K562 (cell line): Measurements from ENCODE around the gene PPDPF. TPM values are rescaled to one million over a fixed set of nuclear protein-coding genes. Genes with fewer than 3 reads are reported as not detected.
A peak's percentile ranks its signal among the peaks of the same experiment; 100 is the strongest.

Experiments
- EP400 ChIP-seq: fragments of 450-650 bp; IDR thresholded peaks from 2 replicates; pipeline ENCODE4 v1.6.1; 2017; ENCODE audit warnings: antibody characterized with exemption, mild to moderate bottlenecking, moderate library complexity
- EZH2 ChIP-seq: IDR thresholded peaks from 2 replicates; pipeline ENCODE4 v1.6.1; 2012; ENCODE audit warnings: low read depth, mild to moderate bottlenecking, inconsistent platforms, low read length, borderline replicate concordance
- FIP1L1 ChIP-seq: fragments of 200-400 bp; formaldehyde crosslinking; IDR thresholded peaks from 2 replicates; pipeline ENCODE4 v1.6.1; 2018; ENCODE audit warnings: mild to moderate bottlenecking, low read depth, low read length; ENCODE audit not compliant: poor library complexity, severe bottlenecking
- GATA2 ChIP-seq: sonication (generic); formaldehyde crosslinking; IDR thresholded peaks from 2 replicates; pipeline ENCODE4 v1.4.0; 2020; ENCODE audit warnings: mild to moderate bottlenecking, missing genetic modification reagents
- KLF1 ChIP-seq: fragments of 450-650 bp; IDR thresholded peaks from 2 replicates; pipeline ENCODE4 v1.6.1; 2016; ENCODE audit warnings: missing genetic modification characterization, missing compliant biosample characterization
- LCOR ChIP-seq: sonication (generic); formaldehyde crosslinking; IDR thresholded peaks from 2 replicates; pipeline ENCODE4 v1.8.0; 2022; ENCODE audit warnings: mild to moderate bottlenecking, missing genetic modification reagents
- NEUROD1 ChIP-seq: fragments of 150-350 bp; IDR thresholded peaks from 2 replicates; pipeline ENCODE4 v1.6.1; 2014; ENCODE audit warnings: borderline replicate concordance, low read length, low read depth; ENCODE audit not compliant: partially characterized antibody
- NFRKB ChIP-seq: fragments of 450-650 bp; IDR thresholded peaks from 2 replicates; pipeline ENCODE4 v1.6.1; 2016; ENCODE audit warnings: low read depth
- NR4A1 ChIP-seq, 2 experiments: fragments of 250-450 bp in 1 of 2; fragments of 450-650 bp in 1 of 2; sonication (Bioruptor Pico) in 1 of 2; IDR thresholded peaks; 2 replicates each; pipeline versions ENCODE4 v1.4.0 to v1.6.1; 2016 to 2020; ENCODE audit warnings: mild to moderate bottlenecking in 2 of 2, missing compliant biosample characterization in 1 of 2, missing genetic modification characterization in 1 of 2, moderate library complexity in 1 of 2
- XRCC5 ChIP-seq: fragments of 200-400 bp; formaldehyde crosslinking; IDR thresholded peaks from 2 replicates; pipeline ENCODE4 v1.6.1; 2017; ENCODE audit warnings: low read depth, mild to moderate bottlenecking, low read length
- ZKSCAN8 ChIP-seq: fragments of 200-800 bp; sonication (Bioruptor generic); IDR thresholded peaks from 2 replicates; pipeline ENCODE4 v1.6.1; 2016; ENCODE audit warnings: missing genetic modification characterization, missing compliant biosample characterization
- ZNF134 ChIP-seq: fragments of 250-450 bp; sonication (Bioruptor Pico); conservative IDR thresholded peaks from 2 replicates; pipeline ENCODE4 v1.4.0; 2020
- ZNF143 ChIP-seq: sonication (generic); formaldehyde crosslinking; IDR thresholded peaks from 2 replicates; pipeline ENCODE4 v1.9.0; 2022; ENCODE audit warnings: mild to moderate bottlenecking, missing genetic modification reagents
- ZNF274 ChIP-seq: IDR thresholded peaks from 2 replicates; pipeline ENCODE4 v1.6.1; 2011; ENCODE audit warnings: low read depth, mild to moderate bottlenecking, low read length, moderate library complexity, borderline replicate concordance
- polyA plus RNA-seq, 8 experiments: library from polyadenylated mRNA; depleted of rRNA in 4 of 8; stranded (reverse) in 5 of 8; unstranded in 3 of 8; fragments of >200 nt; fragmentation: Nextera tagmentation in 2 of 8; fragmentation: Illumina TruSeq in 1 of 8; extraction: Ambion mirVana in 2 of 8; extraction: Trizol in 1 of 8; gene quantifications; 2 replicates each; pipeline versions ENCODE4 v1.2.1 to v1.2.3, GENCODE V29; 2011 to 2014; ENCODE audit warnings: inconsistent platforms in 1 of 8, missing spikeins in 1 of 8
- total RNA-seq, 7 experiments: library from RNA; depleted of rRNA in 6 of 7; stranded (reverse); fragments of >200 nt in 6 of 7; fragmentation: Illumina TruSeq in 2 of 7; extraction: Trizol in 2 of 7; gene quantifications; 2 replicates each; pipeline versions ENCODE4 v1.2.1 to v1.2.3, GENCODE V29; 2011 to 2021; ENCODE audit warnings: low replicate concordance in 1 of 7
- TF ChIP-seq, protein P1 (sequence below): fragments of 200-800 bp; sonication (Bioruptor generic); IDR thresholded peaks from 2 replicates; pipeline ENCODE4 v1.6.1; 2017; ENCODE audit warnings: missing genetic modification characterization, missing compliant biosample characterization
- TF ChIP-seq, protein P2 (sequence below), 2 experiments: fragments of 250-450 bp in 1 of 2; fragments of 450-650 bp in 1 of 2; sonication (Bioruptor Pico) in 1 of 2; IDR thresholded peaks; 2 replicates each; pipeline versions ENCODE4 v1.6.1 to v1.8.0; 2016 to 2021; ENCODE audit warnings: mild to moderate bottlenecking in 2 of 2, moderate library complexity in 2 of 2, missing compliant biosample characterization in 1 of 2, missing genetic modification characterization in 1 of 2
- TF ChIP-seq, protein P3 (sequence below): IDR thresholded peaks from 2 replicates; pipeline ENCODE4 v1.6.1; 2012; ENCODE audit warnings: low read depth, low read length, improper control_type of control experiment, borderline replicate concordance
- TF ChIP-seq, protein P4 (sequence below), 2 experiments: fragments of 200-800 bp in 1 of 2; sonication (Bioruptor generic) in 1 of 2; sonication (generic) in 1 of 2; formaldehyde crosslinking in 1 of 2; IDR thresholded peaks in 1 of 2; conservative IDR thresholded peaks in 1 of 2; 2 replicates each; pipeline versions ENCODE4 v1.5.0 to v1.6.1; 2016 to 2020; ENCODE audit warnings: missing compliant biosample characterization in 1 of 2, missing genetic modification characterization in 1 of 2, missing genetic modification reagents in 1 of 2
- TF ChIP-seq, protein P5 (sequence below): fragments of 250-450 bp; sonication (Bioruptor Pico); IDR thresholded peaks from 2 replicates; pipeline ENCODE4 v1.6.1; 2021; ENCODE audit warnings: mild to moderate bottlenecking
- TF ChIP-seq, protein P6 (sequence below): fragments of 450-650 bp; IDR thresholded peaks from 2 replicates; pipeline ENCODE4 v1.6.1; 2017; ENCODE audit warnings: mild to moderate bottlenecking, moderate library complexity

PPDPF gene
- total and polyA plus RNA-seq, 9 of the 15 experiments (the other 6 are each of a cell fraction or from before 2014, with no cell fraction given): 0.77 to 233 (median 10.5) TPM

DNA sequence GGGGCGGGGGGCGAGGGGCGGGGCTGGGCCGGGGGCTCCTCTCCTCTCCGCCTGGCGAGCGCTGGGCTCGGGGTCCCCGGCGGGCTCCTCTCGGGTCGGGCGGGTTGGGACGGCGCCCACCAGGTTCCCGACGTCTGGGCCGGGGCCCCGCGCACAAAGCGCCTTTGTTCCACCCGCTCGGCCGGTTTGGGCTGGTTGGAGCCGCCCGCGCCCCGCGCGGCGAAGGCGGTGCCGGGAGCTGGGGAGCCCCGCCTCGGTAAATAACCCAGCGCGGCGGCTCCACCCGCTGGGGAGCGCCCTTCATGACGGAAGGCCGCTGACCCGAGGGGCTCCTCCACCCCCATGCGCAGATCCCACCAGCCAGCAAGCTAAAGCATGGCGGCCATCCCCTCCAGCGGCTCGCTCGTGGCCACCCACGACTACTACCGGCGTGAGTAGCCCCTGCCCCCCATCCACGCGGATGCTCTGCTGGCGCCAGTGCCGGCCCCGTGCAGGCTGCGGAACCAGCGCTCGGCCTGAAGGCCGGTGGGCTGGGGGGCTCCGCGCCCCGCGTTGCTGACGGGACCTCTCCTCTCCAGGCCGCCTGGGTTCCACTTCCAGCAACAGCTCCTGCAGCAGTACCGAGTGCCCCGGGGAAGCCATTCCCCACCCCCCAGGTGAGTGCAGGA lies 503 bp downstream of the PPDPF start (continued):
- TF ChIP-seq, protein P1, sequence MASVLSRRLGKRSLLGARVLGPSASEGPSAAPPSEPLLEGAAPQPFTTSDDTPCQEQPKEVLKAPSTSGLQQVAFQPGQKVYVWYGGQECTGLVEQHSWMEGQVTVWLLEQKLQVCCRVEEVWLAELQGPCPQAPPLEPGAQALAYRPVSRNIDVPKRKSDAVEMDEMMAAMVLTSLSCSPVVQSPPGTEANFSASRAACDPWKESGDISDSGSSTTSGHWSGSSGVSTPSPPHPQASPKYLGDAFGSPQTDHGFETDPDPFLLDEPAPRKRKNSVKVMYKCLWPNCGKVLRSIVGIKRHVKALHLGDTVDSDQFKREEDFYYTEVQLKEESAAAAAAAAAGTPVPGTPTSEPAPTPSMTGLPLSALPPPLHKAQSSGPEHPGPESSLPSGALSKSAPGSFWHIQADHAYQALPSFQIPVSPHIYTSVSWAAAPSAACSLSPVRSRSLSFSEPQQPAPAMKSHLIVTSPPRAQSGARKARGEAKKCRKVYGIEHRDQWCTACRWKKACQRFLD (CRISPR knock-in tag): no peak
- TF ChIP-seq EP400: peak; percentile 87
- TF ChIP-seq, protein P2, sequence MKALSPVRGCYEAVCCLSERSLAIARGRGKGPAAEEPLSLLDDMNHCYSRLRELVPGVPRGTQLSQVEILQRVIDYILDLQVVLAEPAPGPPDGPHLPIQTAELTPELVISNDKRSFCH (CRISPR knock-in tag; IDR thresholded peaks at IDR 0.05): no peak
- TF ChIP-seq, protein P2 (tag; IDR thresholded peaks at IDR 0.05): no peak
- TF ChIP-seq, protein P3, sequence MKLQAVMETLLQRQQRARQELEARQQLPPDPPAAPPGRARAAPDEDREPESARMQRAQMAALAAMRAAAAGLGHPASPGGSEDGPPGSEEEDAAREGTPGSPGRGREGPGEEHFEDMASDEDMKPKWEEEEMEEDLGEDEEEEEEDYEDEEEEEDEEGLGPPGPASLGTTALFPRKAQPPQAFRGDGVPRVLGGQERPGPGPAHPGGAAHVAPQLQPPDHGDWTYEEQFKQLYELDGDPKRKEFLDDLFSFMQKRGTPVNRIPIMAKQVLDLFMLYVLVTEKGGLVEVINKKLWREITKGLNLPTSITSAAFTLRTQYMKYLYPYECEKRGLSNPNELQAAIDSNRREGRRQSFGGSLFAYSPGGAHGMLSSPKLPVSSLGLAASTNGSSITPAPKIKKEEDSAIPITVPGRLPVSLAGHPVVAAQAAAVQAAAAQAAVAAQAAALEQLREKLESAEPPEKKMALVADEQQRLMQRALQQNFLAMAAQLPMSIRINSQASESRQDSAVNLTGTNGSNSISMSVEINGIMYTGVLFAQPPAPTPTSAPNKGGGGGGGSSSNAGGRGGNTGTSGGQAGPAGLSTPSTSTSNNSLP: no peak
- TF ChIP-seq LCOR (CRISPR knock-in tag): no peak
- TF ChIP-seq, protein P4, sequence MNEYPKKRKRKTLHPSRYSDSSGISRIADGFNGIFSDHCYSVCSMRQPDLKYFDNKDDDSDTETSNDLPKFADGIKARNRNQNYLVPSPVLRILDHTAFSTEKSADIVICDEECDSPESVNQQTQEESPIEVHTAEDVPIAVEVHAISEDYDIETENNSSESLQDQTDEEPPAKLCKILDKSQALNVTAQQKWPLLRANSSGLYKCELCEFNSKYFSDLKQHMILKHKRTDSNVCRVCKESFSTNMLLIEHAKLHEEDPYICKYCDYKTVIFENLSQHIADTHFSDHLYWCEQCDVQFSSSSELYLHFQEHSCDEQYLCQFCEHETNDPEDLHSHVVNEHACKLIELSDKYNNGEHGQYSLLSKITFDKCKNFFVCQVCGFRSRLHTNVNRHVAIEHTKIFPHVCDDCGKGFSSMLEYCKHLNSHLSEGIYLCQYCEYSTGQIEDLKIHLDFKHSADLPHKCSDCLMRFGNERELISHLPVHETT (CRISPR knock-in tag; conservative IDR thresholded peaks at IDR 0.05 in 1 of 2, IDR thresholded peaks at IDR 0.05 in 1 of 2): 0 out of 4 replicates have a peak, but pooled peaks of 1 of the 2 experiments have one; percentile 32
- TF ChIP-seq, protein P5, sequence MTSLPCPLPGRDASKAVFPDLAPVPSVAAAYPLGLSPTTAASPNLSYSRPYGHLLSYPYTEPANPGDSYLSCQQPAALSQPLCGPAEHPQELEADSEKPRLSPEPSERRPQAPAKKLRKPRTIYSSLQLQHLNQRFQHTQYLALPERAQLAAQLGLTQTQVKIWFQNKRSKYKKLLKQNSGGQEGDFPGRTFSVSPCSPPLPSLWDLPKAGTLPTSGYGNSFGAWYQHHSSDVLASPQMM: no peak
- peak; percentile 59 for TF ChIP-seq FIP1L1
- TF ChIP-seq KLF1 (tag): no peak
- no peak for TF ChIP-seq NFRKB
- no peak for TF ChIP-seq NR4A1 (CRISPR knock-in tag; IDR thresholded peaks at IDR 0.05)
- TF ChIP-seq NR4A1 (tag; IDR thresholded peaks at IDR 0.05): no peak
- TF ChIP-seq ZNF274: no peak
- no peak for TF ChIP-seq XRCC5
- no peak for TF ChIP-seq NEUROD1
- no peak for TF ChIP-seq EZH2
- no peak for TF ChIP-seq ZNF134 (CRISPR knock-in tag)
- TF ChIP-seq ZNF143 (CRISPR knock-in tag): no peak
- TF ChIP-seq GATA2 (CRISPR knock-in tag): no peak
- TF ChIP-seq, protein P6, sequence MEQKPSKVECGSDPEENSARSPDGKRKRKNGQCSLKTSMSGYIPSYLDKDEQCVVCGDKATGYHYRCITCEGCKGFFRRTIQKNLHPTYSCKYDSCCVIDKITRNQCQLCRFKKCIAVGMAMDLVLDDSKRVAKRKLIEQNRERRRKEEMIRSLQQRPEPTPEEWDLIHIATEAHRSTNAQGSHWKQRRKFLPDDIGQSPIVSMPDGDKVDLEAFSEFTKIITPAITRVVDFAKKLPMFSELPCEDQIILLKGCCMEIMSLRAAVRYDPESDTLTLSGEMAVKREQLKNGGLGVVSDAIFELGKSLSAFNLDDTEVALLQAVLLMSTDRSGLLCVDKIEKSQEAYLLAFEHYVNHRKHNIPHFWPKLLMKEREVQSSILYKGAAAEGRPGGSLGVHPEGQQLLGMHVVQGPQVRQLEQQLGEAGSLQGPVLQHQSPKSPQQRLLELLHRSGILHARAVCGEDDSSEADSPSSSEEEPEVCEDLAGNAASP: no peak
- no peak for TF ChIP-seq ZKSCAN8
